Activated CD8-positive, alpha-beta memory T cell treated with anti-CD3 and anti-CD28 coated beads, Interleukin-2, amount 50 U/mL, for 1 hour (primary cell): Measurements from ENCODE around the gene SOWAHD.
"Not testable (repeated sequence)": the region's sequence is repeated elsewhere in the genome, so short reads cannot be mapped to it uniquely, and the experiment has no call there.

Experiments used
- DNase-seq: peaks from one replicate; pipeline ENCODE4 v3.0.0-alpha.2; 2020; ENCODE audit errors: extremely low read depth

The SOWAHD gene

DNA sequence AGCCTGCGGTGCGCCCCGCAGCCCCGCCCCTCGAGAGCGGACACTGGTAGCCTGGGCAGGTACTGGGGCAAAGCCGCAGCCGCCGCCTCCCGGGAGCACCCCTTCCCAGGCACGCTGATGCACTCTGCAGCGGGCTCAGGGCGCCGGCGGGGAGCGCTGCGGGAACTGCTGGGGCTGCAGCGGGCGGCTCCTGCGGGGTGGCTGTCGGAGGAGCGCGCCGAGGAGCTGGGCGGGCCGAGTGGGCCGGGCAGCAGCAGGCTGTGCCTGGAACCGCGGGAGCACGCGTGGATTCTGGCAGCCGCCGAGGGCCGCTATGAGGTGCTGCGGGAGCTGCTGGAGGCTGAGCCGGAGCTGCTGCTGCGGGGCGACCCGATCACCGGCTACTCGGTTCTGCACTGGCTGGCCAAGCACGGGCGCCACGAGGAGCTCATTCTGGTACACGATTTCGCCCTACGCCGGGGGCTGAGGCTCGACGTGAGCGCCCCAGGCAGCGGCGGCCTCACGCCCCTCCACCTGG is 401 bp downstream of the SOWAHD start:
- DNase-seq, result no peak

DNA sequence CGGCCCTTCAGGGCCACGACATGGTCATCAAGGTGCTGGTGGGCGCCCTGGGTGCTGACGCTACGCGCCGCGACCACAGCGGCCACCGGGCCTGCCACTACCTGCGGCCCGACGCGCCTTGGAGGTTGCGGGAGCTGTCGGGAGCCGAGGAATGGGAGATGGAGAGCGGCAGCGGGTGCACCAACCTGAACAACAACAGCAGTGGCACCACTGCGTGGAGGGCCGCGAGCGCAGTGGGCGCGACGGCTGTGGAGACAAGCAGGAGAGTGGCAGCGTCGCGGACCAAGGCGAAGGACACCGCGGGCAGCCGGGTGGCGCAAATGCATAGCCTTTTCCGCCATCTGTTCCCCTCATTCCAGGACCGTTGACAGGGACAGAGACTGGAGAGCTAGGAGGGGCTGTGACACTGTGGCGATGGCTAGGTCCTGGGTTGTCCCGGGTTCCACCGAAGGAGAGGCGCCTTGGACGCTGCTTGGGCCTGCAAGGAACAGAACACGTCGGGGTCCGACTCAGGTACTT is 919 bp downstream of the SOWAHD start:
- no peak for DNase-seq

DNA sequence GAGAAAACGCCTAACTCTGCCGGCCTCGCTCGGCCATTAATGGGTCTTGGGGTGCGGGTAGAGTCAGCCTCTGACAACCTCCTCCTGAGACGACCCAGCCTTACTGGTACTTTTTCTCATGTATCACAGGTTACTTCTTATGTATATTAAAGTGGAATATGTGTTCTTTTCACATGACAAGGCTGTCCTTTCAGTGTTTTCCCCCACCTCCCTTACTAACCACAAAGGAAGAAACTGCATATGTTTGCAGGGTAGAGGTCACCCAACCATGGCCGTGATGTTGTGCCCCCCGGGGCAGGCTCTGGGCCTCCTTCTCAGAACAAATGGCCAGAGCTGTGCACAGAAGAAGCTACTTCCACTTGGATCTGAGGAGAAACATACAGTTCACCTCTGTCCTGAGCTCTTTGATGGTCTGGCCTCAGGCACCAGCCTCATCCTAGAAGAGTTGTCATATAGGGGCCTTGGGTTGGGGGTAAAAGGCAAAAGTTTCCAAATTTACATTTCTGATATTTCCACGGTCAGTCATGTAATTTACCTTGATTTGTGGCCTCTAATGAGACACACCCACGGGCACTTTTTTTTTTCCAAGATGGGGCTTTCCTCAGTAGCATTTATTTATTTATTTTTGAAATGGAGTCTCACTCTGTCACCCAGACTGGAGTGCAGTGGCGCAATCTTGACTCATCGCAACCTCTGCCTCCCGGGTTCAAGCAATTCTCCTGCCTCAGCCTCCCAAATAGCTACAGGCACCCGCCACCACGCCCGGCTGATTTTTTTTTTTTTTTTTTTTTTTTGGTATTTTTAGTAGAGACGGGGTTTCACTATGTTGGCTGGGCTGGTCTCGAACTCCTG is 1.9 kb downstream of the SOWAHD start:
- no peak for DNase-seq

DNA sequence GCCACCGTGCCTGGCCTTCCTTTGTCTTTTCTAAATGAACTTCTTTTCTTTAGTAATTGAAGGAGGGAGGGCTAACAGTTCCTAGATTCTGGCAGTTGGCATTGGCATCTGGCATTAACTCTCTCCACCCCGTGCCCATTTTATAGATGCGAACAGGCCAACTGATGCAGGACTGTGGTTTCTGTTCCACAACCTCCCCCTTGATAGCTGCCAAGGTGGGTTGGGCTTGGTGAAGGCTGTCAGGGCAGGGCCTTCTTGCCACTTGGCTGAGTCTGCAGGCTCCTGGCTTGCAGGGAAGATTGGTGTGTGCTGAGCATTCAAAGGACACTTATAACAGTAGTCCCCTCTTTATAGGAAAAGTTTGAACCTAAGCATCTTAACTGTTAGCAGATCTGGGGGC is 4.3 kb downstream of the SOWAHD start:
- no peak for DNase-seq

DNA sequence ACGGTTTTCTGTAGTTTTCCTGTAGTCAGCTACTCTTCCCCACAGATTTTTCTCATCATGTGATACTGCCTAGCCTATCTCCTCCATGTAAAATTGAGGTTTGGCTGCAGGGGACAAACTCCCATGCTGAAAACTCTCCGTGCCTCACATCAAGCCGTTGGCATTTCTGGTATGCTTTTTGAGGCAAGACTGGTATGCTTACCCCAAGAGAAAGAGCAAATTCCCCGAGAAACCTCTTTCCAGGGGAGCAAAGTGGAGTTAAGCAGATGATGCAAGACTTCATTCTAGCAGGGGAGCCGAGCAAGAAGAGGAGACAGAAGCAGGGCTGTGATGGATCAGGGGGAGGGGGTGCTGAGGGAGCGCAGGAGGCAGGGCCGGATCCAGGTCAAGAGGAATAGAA is 4.8 kb downstream of the SOWAHD start:
- no peak for DNase-seq

DNA sequence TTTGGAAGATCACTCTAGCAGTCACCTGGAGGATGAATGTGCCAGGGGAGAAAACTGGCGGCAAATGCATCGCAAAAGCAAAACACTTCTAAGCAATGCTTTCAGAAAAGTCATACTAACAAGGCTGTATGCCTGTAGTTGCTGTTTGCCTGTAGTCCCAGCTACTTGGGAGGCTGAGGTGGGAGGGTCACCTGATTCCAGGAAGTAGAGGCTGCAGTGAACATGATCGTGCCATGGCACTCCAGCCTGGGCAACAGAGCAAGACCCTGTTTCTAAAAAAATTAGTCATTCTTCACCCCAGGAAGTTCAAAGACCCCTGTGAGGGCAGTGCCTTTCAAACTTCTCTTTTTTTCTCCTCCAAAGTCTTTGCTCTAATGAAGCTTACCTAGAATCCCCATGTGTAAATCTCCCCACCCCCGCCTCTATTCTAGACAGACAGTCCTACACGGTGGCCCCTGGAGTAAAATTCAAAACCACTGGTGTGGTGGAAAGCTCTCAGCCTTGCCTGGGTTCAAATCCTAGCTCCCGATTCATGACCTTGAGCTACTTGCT is 5.5 kb downstream of the SOWAHD start:
- DNase-seq, result no peak

DNA sequence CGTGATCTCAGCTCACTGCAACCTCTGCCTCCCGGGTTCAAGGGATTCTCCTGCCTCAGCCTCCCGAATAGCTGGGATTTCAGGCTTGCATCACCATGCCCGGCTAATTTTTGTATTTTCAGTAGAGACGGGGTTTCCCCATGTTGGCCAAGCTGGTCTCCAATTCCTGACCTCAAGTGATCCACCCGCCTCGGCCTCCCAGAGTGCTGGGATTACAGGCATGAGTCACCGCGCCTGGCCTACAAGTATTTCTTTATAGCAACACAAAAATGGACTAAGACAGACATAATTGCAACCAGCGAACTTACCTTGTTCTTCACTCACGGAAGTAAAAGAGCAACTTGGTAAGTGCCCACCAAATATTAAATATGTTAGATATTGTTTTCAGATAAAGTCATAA is 10.0 kb downstream of the SOWAHD start:
- not testable (repeated sequence) for DNase-seq

DNA sequence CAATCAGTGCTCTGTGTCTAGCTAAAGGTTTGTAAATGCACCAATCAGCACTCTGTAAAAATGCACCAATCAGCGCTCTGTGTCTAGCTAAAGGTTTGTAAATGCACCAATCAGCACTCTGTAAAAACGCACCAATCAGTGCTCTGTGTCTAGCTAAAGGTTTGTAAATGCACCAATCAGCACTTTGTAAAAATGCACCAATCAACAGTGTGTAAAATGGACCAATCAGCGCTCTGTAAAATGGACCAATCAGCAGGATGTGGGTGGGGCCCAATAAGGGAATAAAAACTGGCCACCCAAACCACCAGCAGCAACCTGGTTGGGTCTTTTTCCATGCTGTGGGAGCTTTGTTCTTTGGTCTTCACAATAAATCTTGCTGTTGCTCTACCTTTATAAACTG is 11.0 kb downstream of the SOWAHD start:
- DNase-seq, result not testable (repeated sequence)

DNA sequence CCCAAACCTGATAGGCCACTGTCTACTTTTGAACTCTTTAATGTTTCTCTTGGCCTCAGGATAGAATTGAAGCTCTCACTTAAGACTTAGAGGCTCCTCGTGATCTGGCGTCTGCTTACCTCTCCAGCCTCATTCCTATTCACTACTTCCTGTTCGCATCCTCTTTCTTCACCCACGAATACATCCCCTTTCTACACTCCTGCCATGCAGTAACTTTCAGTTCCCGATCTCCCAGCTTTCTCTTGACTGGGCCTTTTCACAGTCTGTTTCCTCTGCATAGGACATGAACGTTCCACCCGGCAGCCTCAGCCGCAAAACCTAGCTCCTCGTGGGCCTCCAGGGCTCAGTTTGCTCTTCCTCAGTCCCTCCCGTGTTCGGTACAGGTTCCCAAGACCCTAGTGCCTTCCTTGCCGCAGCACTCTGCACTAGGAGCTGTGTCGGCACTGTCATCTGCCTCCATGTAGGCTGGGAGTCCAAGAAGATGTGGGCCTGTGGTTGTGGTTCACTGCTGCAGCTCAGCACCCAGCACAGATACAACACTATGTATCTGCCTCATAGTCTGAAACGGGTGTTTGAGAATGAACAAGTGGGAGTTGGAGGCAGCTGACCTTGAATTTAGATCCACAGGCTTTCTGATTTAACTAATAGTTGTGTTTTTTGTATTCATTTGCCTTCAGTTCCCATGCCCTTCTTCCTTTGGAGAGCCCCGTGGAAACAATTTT is 17.3 kb downstream of the SOWAHD start:
- no peak for DNase-seq

DNA sequence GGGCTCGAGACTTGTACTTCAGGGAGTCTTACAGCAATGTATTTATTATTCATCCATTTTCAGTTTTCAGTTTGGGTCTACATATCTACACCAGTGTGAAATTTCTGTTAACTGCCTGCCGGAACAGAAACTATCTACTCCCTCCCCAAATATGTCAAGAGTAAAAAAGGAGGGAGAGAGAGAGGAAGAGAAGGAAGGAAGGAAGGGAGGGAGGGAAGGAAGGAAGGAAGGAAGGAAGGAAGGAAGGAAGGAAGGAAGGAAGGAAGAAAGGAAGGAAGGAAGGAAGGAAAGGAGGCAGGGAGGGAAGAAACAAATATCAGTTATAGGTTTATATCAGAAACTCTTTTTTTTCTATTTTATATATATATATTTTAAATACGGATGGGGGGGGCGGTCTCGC is 20.4 kb downstream of the SOWAHD start:
- no peak for DNase-seq

DNA sequence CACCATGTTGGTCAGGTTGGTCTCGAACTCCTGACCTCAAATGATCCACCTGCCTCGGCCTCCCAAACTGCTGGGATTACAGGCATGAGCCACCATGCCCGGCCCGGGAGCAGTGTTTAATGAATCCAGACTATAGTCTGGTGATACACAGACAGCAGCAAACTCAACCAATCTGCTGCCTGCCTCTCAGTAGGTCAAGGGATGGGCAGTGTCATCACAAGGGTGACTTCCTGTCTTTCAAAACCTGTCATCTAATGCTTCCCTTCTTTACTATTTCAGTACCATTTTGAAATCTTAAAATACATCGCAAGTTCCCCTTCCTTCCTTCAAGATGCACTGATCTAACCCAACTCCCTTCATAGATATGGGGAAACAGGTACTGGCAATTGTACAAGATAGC is 24.6 kb downstream of the SOWAHD start:
- DNase-seq, result no peak

DNA sequence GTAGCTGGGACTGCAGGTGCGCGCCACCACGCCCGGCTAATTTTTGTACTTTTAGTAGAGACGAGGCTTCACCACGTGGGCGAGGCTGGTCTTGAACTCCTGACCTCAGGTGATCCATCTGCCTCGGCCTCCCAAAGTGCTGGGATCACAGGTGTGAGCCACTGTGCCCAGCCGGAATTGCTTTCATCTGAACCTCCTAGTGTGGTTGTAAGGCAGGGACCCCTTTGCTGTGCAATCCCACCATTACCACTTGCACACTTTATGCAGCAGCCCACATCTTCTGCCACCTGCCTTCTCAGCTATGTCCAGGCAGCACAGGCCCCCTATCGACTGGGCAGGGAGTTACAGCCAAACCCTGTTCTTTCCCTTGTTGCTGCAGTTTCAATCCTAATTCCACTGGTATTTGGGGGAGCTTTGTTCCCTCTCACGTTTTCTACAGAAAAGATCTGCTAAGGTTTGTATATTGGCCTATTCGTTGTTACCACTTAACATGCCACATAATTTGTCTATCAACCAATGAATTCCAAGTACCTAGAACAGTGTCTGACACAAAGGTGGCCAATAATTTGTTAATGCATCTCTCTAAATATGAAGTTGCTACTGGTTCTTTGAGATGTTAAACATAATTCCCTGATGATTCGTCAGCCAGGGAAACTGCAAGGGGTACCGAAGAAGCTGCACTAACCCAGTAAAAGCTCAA is 26.5 kb downstream of the SOWAHD start:
- no peak for DNase-seq

DNA sequence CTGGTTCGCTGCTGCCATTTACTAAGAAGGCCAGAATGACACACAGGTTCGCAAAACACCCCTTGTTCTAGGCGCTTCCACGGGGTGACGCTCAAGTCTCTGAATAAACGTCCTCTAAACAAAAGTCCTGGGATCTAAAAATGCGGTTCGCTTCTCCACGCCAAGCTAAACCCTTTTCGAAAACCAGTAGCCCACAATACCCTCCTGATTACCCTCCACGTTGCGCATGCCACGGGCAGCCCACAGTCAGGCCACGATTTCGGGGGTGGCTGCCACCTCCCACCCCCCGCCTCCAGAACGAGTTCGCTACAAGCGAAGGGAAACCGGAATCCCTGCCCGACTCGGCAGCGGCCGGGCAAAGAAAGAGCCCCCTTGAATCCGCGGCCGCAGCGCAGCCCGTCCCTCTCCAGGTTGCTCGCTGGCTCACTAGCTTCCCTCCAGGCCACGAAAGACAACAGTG is 32.6 kb downstream of the SOWAHD start:
- no peak for DNase-seq

DNA sequence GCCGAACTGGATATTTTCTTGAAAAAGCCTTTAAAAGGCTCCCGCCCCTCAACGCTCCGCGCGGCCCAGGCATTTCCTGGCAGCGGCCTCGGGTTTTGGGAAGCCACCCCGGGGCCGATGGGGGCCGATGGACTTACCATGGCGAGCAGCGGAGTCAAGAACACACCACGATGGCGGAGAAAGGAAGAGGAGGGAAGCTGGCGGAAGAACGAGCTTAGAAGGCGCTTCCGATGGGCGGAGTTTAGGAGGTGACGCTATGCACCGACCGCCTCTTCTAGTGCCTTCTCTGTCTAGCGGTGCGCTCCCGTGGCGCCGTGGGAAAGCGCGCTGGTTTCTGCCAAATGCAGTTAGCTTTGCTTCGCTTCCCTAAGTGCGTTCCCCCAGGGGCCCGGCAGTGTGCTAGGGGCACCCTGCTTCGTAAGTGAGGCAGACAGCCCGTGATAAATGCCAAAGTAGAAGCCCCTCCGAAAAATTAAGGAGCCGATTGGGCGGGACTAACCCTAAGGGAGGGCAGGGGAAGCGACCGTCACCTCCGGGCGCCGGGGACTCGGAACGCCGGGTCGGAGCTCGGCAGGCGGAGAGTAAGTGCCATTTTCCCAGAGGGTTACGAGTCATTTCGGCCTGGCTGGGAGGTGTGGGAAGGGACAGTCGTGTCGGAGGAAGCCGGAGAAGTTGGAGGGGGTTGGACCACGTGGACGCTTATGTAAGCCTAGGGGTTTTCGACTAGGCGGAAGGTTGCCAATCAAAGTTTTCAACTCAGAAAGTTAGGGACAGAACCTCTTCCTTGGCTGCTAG is 33.2 kb downstream of the SOWAHD start, which contains the start of gene RPL39:
TSS of gene RPL39 (minus strand) at position 194 of the 795 bp plus-strand sequence. CDS start at position 140, 54 bp downstream.
- peak; percentile 63 for DNase-seq

DNA sequence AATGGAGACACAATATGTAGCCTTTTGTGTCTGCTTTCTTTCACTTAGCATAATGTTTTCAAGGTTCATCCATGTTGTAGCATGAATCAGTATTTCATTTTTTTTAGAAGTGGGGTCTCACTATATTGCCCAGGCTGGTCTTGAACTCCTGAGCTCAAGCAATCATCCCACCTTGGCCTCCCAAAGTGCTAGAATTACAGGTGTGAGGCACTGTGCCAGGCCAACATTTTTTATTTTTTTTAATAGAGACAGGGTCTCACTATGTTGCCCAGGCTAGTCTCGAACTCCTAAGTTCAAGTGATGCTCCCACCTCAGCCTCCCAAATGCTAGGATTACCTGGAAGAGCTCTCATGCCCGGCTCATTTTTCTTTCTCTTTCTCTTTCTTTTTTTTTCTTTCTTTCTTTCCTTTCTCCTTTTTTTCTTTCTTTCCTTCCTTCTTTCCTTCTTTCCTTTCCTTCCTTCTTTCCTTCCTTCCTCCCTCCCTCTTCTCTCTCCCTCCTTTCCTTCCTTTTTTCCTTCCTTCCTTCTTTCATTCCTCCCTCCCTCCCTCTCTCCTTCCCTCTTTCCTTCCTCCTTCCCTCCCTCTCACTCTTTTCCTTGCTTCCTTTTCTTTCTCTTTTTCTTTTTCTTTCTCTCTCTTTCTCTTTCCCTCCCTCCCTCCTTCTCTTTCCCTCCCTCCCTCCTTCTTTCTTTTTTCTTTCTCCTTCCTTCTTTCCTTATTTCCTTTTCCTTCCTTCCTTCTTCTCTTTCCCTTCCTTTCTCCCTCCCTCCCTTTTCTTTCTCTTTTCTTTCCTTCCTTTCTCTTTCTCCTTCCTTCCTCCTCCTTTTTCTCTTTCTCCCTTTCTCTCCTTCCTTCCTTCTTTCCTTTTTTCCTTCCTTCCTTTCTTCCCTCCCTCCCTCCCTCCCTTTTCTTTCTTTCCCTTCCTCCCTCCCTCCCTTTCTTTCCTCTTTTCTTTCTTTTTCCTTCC is 43.1 kb downstream of the SOWAHD start:
- no peak for DNase-seq

DNA sequence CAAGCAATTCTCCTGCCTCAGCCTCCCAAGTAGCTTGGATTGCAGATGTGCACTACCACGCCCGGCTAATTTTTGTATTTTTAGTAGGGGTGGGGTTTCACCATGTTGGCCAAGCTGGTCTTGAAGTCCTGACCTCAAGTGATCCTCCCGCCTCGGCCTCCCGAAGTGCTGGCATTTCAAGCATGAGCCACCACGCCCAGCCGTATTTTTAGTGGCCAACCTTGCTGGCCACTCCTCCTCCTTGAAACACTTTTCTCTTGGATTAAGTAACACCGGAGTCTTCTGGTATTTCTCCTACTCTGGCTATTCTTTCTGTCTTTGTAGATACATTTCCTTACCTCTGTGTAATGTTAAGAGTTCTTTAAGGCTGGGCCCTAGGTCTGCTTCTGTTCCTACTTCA is 44.2 kb downstream of the SOWAHD start:
- no peak for DNase-seq

DNA sequence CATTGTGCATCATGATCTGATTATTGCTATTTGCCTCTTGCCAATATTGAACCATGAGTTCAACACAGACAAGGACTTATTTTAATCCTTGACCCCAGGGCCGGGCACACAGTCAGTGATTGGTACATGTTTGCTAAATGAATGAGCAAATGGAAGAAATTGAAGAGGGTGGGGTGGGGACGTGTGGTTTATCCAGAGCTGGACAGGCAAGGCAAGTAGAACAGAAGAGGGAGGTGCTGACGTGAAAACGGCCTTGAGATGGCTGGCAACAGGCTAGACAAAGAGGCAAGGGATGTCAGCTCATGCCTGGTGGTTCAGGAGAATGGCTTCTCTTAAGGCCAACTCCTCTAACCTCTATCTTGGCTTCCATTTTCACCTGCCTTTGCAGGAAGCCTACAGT is 50.1 kb downstream of the SOWAHD start:
- not testable (repeated sequence) for DNase-seq

DNA sequence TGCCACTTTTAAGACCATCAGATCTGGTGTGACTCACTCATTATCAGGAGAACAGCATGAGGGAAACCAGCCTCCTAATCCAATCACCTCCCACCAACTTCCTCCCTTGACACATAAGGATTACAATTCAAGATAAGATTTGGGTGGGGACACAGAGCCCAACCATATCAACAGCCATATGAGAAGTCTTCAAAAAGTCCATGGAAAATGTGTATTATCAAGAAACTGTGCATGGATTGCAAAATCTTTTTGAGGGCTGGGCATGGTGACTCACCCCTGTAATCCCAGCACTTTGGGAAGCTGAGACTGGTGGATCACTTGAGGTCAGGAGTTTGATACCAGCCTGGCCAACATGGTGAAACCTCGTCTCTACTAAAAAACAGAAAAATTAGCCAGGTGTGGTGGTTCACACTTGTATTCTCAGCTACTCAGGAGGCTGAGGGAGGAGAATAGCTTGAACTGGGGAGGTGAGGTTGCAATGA is 50.8 kb downstream of the SOWAHD start:
- DNase-seq, result no peak
